HepG2 (cell line): ENCODE data around the gene PTPMT1. TPM values are rescaled to one million over a fixed set of nuclear protein-coding genes. Genes with fewer than 3 reads are reported as not detected.

Experiments used
- ETS1 ChIP-seq: sonication (generic); formaldehyde crosslinking; IDR thresholded peaks from 2 replicates; pipeline ENCODE4 v1.4.0; 2020; ENCODE audit warnings: missing genetic modification reagents
- SIX4 ChIP-seq: sonication (generic); formaldehyde crosslinking; IDR thresholded peaks from 2 replicates; pipeline ENCODE4 v1.4.0; 2020; ENCODE audit warnings: missing genetic modification reagents
- TIGD3 ChIP-seq: sonication (generic); formaldehyde crosslinking; IDR thresholded peaks from 2 replicates; pipeline ENCODE4 v1.5.1; 2020; ENCODE audit warnings: mild to moderate bottlenecking, missing genetic modification reagents, borderline replicate concordance
- ZNF773 ChIP-seq: sonication (generic); formaldehyde crosslinking; IDR thresholded peaks from 2 replicates; pipeline ENCODE4 v1.4.0; 2020; ENCODE audit warnings: missing genetic modification reagents, borderline replicate concordance
- ZNF782 ChIP-seq: sonication (generic); formaldehyde crosslinking; IDR thresholded peaks from 2 replicates; pipeline ENCODE4 v1.4.0; 2020; ENCODE audit warnings: missing genetic modification reagents, mild to moderate bottlenecking, borderline replicate concordance
- ZSCAN29 ChIP-seq: sonication (generic); formaldehyde crosslinking; conservative IDR thresholded peaks from 2 replicates; pipeline ENCODE4 v1.4.0; 2020; ENCODE audit warnings: mild to moderate bottlenecking, missing genetic modification reagents
- polyA plus RNA-seq, 8 experiments: library from polyadenylated mRNA; depleted of rRNA in 3 of 8; stranded (reverse) in 7 of 8; unstranded in 1 of 8; fragments of >200 nt; fragmentation: Illumina TruSeq in 4 of 8; extraction: Trizol in 4 of 8; gene quantifications; 2 replicates each; pipeline versions ENCODE4 v1.2.1 to v1.2.3, GENCODE V29; 2011 to 2016; ENCODE audit warnings: low read depth in 4 of 8, missing spikeins in 1 of 8, mixed read lengths in 1 of 8; ENCODE audit not compliant: insufficient read depth in 1 of 8
- total RNA-seq, 5 experiments: library from RNA; depleted of rRNA; stranded (reverse); fragments of >200 nt; fragmentation: Illumina TruSeq; extraction: Trizol; gene quantifications; 2 replicates each; pipeline ENCODE4 v1.2.3, GENCODE V29; 2016; ENCODE audit warnings: low read depth in 1 of 5
- TF ChIP-seq, protein P1 (sequence below): sonication (generic); formaldehyde crosslinking; IDR thresholded peaks from 2 replicates; pipeline ENCODE4 v1.9.0; 2021; ENCODE audit warnings: mild to moderate bottlenecking, missing genetic modification reagents
- TF ChIP-seq, protein P2 (sequence below): sonication (generic); formaldehyde crosslinking; IDR thresholded peaks from 2 replicates; pipeline ENCODE4 v1.4.0; 2020; ENCODE audit warnings: missing genetic modification reagents, borderline replicate concordance

The PTPMT1 gene
- total and polyA plus RNA-seq, 2 of the 13 experiments (the other 11 are each of a cell fraction or from before 2014, with no cell fraction given) = 55.6 to 129 TPM

- TF ChIP-seq, protein P1, sequence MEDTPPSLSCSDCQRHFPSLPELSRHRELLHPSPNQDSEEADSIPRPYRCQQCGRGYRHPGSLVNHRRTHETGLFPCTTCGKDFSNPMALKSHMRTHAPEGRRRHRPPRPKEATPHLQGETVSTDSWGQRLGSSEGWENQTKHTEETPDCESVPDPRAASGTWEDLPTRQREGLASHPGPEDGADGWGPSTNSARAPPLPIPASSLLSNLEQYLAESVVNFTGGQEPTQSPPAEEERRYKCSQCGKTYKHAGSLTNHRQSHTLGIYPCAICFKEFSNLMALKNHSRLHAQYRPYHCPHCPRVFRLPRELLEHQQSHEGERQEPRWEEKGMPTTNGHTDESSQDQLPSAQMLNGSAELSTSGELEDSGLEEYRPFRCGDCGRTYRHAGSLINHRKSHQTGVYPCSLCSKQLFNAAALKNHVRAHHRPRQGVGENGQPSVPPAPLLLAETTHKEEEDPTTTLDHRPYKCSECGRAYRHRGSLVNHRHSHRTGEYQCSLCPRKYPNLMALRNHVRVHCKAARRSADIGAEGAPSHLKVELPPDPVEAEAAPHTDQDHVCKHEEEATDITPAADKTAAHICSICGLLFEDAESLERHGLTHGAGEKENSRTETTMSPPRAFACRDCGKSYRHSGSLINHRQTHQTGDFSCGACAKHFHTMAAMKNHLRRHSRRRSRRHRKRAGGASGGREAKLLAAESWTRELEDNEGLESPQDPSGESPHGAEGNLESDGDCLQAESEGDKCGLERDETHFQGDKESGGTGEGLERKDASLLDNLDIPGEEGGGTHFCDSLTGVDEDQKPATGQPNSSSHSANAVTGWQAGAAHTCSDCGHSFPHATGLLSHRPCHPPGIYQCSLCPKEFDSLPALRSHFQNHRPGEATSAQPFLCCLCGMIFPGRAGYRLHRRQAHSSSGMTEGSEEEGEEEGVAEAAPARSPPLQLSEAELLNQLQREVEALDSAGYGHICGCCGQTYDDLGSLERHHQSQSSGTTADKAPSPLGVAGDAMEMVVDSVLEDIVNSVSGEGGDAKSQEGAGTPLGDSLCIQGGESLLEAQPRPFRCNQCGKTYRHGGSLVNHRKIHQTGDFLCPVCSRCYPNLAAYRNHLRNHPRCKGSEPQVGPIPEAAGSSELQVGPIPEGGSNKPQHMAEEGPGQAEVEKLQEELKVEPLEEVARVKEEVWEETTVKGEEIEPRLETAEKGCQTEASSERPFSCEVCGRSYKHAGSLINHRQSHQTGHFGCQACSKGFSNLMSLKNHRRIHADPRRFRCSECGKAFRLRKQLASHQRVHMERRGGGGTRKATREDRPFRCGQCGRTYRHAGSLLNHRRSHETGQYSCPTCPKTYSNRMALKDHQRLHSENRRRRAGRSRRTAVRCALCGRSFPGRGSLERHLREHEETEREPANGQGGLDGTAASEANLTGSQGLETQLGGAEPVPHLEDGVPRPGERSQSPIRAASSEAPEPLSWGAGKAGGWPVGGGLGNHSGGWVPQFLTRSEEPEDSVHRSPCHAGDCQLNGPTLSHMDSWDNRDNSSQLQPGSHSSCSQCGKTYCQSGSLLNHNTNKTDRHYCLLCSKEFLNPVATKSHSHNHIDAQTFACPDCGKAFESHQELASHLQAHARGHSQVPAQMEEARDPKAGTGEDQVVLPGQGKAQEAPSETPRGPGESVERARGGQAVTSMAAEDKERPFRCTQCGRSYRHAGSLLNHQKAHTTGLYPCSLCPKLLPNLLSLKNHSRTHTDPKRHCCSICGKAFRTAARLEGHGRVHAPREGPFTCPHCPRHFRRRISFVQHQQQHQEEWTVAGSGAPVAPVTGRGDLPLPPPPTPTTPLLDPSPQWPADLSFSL (CRISPR knock-in tag) = no peak
- TF ChIP-seq SIX4 (CRISPR knock-in tag) (no peak), ZNF773 (CRISPR knock-in tag) (no peak), TIGD3 (CRISPR knock-in tag) (no peak), ZSCAN29 (CRISPR knock-in tag) (no peak), ETS1 (CRISPR knock-in tag) (no peak), ZNF782 (CRISPR knock-in tag) (no peak)
- TF ChIP-seq, protein P2, sequence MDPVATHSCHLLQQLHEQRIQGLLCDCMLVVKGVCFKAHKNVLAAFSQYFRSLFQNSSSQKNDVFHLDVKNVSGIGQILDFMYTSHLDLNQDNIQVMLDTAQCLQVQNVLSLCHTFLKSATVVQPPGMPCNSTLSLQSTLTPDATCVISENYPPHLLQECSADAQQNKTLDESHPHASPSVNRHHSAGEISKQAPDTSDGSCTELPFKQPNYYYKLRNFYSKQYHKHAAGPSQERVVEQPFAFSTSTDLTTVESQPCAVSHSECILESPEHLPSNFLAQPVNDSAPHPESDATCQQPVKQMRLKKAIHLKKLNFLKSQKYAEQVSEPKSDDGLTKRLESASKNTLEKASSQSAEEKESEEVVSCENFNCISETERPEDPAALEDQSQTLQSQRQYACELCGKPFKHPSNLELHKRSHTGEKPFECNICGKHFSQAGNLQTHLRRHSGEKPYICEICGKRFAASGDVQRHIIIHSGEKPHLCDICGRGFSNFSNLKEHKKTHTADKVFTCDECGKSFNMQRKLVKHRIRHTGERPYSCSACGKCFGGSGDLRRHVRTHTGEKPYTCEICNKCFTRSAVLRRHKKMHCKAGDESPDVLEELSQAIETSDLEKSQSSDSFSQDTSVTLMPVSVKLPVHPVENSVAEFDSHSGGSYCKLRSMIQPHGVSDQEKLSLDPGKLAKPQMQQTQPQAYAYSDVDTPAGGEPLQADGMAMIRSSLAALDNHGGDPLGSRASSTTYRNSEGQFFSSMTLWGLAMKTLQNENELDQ (CRISPR knock-in tag) = no peak
Measured at GRCh38 chr11:47603295-47603694, 37.9 kb downstream of the PTPMT1 start (continued).
